SU-DHL-6 (cell line): ENCODE measurements around the gene GP2.

Experiments used
- CTCF ChIP-seq: fragments of 200-600 bp; sonication (generic); IDR thresholded peaks from one replicate; pipeline ENCODE4 v1.5.1; 2017; ENCODE audit warnings: antibody characterized with exemption, mild to moderate bottlenecking, low read length, moderate library complexity; ENCODE audit not compliant: insufficient read depth, poor library complexity, severe bottlenecking
- EZH2phosphoT487 ChIP-seq: fragments of 200-600 bp; sonication (generic), shearing (Covaris generic); conservative IDR thresholded peaks from 2 replicates; pipeline ENCODE4 v1.6.1; 2018; ENCODE audit warnings: mild to moderate bottlenecking, antibody characterized with exemption, low read length, moderate library complexity, mixed read lengths

DNA sequence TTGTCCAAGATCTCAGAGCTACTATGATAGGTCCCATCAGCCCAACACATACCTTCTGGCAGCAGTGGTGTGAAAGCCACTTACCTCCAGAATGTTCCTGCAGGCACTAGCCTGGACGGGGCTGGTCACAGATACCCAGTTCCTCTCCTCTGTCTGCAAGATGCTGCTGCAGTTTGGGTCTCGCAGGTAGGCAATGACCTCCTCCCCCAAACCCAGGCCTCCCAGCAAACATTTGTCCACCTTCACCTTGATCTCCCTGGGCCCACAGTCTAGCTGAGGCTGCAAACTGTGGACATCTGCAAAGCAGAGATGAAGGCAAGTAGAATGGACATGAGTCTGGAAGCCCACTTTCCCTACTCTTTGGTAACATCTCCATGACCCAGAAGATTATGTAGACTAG is 7.1 kb downstream of the GP2 start:
- TF ChIP-seq CTCF (no peak), EZH2phosphoT487 (no peak)
